Measurements from ENCODE around the gene ADORA1. TPM values are rescaled to one million over a fixed set of nuclear protein-coding genes. Genes with fewer than 3 reads are reported as not detected.

Gene ADORA1
- total and polyA plus RNA-seq, 2 donors (not counting 1 experiment from before 2014, with no cell fraction given), result not detected

DNA sequence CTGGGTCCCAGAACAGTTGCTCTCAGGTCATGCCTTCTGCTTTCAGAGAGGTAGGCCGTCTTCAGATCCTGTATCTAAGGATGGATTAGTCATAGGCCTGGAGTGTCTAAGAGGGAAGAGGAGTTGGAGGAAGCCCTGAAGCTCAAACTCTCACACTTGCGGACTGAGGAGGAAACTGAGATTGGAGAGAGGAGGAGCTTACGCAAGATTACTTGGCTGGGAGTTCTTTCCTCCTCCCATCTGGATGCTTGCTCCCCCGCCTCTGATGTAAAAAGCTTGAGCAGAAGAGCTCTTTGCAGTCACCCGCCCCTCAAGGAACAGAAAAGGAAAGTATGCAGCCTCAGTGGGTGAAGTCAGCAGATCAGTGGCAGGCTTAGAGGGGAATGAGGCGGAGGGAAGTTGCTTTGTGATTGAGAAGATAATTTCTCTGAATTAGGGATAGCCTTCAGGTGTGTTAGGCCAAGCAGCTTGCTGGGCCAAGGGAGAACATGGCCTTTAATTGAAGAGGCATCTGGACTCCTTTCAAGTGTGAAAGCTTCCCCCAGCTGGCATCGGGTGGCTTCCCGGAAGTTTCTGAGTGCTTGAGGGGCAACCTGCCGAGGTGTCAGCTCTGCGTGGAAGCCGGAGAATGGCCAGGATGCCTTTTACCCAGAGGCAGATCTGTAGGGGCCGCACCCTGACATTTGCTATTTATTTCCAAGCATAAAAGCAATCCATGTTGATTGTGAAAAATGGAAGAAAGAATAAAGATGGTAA, 6.6 kb downstream of the ADORA1 start:
- 83% methylated on average over 7 of the region's 12 CpGs for WGBS (ENCODE audit: insufficient coverage)
- H3K4me1 Mint-ChIP-seq, result peaks cover 10% of the 10 kb centered on the region
- ChIA-PET CTCF (no interaction called here), POLR2A (no interaction called here)
- no peaks in the 10 kb centered on the region for H3K9me3 Mint-ChIP-seq (ENCODE audit: insufficient read depth)
- Histone ChIP-seq H3K79me2 (ENCODE audit: control insufficient read depth, insufficient read depth, low read length) (no peaks in the 10 kb centered on the region), H3K9ac (ENCODE audit: low read length) (no peak overlapping the region), H4K20me1 (ENCODE audit: control insufficient read depth, insufficient read depth, low read length, poor library complexity, severe bottlenecking) (no peaks in the 10 kb centered on the region), H3K27me3 (replicated peaks in 1 of 4; ENCODE audit: control extremely low read depth in 1 of 4, control insufficient read depth in 3 of 4, insufficient read depth in 4 of 4, low read length in 3 of 4) (peaks cover 0 to 8% (median 2%) of the 10 kb centered on the region in 4 experiments), H3K4me2 (replicated peaks; ENCODE audit: low read depth, low read length, poor library complexity, severe bottlenecking) (no peak overlapping the region), H3K4me1 (ENCODE audit: control insufficient read depth in 2 of 2, insufficient read depth in 2 of 2, low read length in 2 of 2) (peaks cover 7 to 8% of the 10 kb centered on the region in 2 donors), H3K27ac (ENCODE audit: low read length in 2 of 2) (no peak overlapping the region), H2AFZ (ENCODE audit: insufficient read depth, low read depth, low read length, poor library complexity, severe bottlenecking) (no peak overlapping the region), H3K36me3 (replicated peaks in 1 of 2; ENCODE audit: control extremely low read depth in 1 of 2, control insufficient read depth in 1 of 2, extremely low read depth in 1 of 2, insufficient read depth in 2 of 2, low read length in 1 of 2) (no peaks in the 10 kb centered on the region), H3K4me3 (ENCODE audit: control extremely low read depth in 1 of 5, extremely low read depth in 1 of 5, insufficient read depth in 1 of 5, low read depth in 2 of 5, low read length in 4 of 5) (no peak overlapping the region), H3K9me3 (ENCODE audit: control extremely low read depth in 1 of 3, control insufficient read depth in 2 of 3, insufficient read depth in 1 of 3, low read length in 2 of 3) (no peaks in the 10 kb centered on the region)
- no peak overlapping the region for H3K4me3 Mint-ChIP-seq
- intact Hi-C loops (cut with micrococcal nuclease), result no loop called here
- no peak for DNase-seq
- ATAC-seq (ENCODE audit: low read depth), result no peak
- H3K27ac Mint-ChIP-seq, result no peak overlapping the region
- TF ChIP-seq, protein P1, sequence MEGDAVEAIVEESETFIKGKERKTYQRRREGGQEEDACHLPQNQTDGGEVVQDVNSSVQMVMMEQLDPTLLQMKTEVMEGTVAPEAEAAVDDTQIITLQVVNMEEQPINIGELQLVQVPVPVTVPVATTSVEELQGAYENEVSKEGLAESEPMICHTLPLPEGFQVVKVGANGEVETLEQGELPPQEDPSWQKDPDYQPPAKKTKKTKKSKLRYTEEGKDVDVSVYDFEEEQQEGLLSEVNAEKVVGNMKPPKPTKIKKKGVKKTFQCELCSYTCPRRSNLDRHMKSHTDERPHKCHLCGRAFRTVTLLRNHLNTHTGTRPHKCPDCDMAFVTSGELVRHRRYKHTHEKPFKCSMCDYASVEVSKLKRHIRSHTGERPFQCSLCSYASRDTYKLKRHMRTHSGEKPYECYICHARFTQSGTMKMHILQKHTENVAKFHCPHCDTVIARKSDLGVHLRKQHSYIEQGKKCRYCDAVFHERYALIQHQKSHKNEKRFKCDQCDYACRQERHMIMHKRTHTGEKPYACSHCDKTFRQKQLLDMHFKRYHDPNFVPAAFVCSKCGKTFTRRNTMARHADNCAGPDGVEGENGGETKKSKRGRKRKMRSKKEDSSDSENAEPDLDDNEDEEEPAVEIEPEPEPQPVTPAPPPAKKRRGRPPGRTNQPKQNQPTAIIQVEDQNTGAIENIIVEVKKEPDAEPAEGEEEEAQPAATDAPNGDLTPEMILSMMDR (IDR thresholded peaks at IDR 0.05), result no peak
- TF ChIP-seq EZH2 (IDR thresholded peaks at IDR 0.05; ENCODE audit: borderline replicate concordance, insufficient read depth, low read depth, low read length, poor library complexity, severe bottlenecking), result no peak
- H3K27me3 Mint-ChIP-seq, result peaks cover 26% of the 10 kb centered on the region

DNA sequence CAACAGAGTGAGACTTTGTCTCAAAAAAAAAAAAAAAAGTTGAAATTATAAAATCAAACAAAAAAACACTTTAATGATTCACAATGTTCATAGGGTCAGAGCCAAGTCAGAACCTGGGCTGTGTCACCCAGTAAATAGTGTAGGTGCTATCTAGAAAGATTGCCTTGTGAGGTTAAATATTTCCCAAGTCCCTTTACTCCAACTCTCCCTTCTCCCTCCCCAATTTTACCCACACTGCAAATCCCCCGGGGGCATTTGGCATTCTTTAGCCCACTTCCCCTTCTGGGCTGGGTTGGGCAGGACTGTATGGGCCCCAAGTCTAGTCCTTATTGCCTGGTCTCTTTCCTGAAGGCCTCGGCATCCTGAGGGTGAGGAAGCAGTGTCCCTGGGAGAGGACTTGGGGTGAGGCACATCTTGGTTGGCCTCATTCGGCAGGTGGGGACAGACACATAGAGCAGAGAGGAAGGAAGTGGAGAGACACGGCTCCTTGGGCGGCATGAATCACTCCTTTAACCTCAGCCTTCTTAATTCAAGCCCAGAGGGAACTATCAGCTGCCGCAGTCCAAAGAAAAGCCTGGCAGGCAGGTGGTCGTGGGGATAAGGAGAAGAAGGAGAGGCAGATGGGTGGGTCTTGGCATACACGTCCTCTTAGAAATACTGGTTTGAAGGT, 8.2 kb downstream of the ADORA1 start:
- peak overlapping the region; percentile 11 for H3K4me2 ChIP-seq (replicated peaks; ENCODE audit: low read depth, low read length, poor library complexity, severe bottlenecking)
- 0% methylated on average over 3 of the region's 8 CpGs for WGBS (ENCODE audit: insufficient coverage)
- H3K79me2 ChIP-seq (ENCODE audit: control insufficient read depth, insufficient read depth, low read length), result no peaks in the 10 kb centered on the region
- peaks cover 0 to 5% (median under 1%) of the 10 kb centered on the region in 4 experiments for H3K27me3 ChIP-seq (replicated peaks in 1 of 4; ENCODE audit: control extremely low read depth in 1 of 4, control insufficient read depth in 3 of 4, insufficient read depth in 4 of 4, low read length in 3 of 4)
- no peak overlapping the region for H3K27ac ChIP-seq (ENCODE audit: low read length in 2 of 2)
- peaks cover 10% of the 10 kb centered on the region for H3K4me1 Mint-ChIP-seq
- peaks cover 7 to 8% of the 10 kb centered on the region in 2 donors for H3K4me1 ChIP-seq (ENCODE audit: control insufficient read depth in 2 of 2, insufficient read depth in 2 of 2, low read length in 2 of 2)
- ChIA-PET POLR2A (no interaction called here), CTCF (no interaction called here)
- peaks cover 16% of the 10 kb centered on the region for H3K27me3 Mint-ChIP-seq
- ATAC-seq (ENCODE audit: low read depth), result peak; percentile 28
- no peaks in the 10 kb centered on the region for H4K20me1 ChIP-seq (ENCODE audit: control insufficient read depth, insufficient read depth, low read length, poor library complexity, severe bottlenecking)
- H3K9me3 Mint-ChIP-seq (ENCODE audit: insufficient read depth), result no peaks in the 10 kb centered on the region
- no peak overlapping the region for H3K9ac ChIP-seq (ENCODE audit: low read length)
- no peak overlapping the region for H3K4me3 ChIP-seq (ENCODE audit: control extremely low read depth in 1 of 5, extremely low read depth in 1 of 5, insufficient read depth in 1 of 5, low read depth in 2 of 5, low read length in 4 of 5)
- no peak overlapping the region for H3K4me3 Mint-ChIP-seq
- no peak overlapping the region for H2AFZ ChIP-seq (ENCODE audit: insufficient read depth, low read depth, low read length, poor library complexity, severe bottlenecking)
- intact Hi-C loops (cut with micrococcal nuclease), result no loop called here
- TF ChIP-seq, protein P1 (IDR thresholded peaks at IDR 0.05), result no peak
- TF ChIP-seq EZH2 (IDR thresholded peaks at IDR 0.05; ENCODE audit: borderline replicate concordance, insufficient read depth, low read depth, low read length, poor library complexity, severe bottlenecking), result no peak
- H3K27ac Mint-ChIP-seq, result no peak overlapping the region
- peak; percentile 12 for DNase-seq
- no peaks in the 10 kb centered on the region for H3K9me3 ChIP-seq (ENCODE audit: control extremely low read depth in 1 of 3, control insufficient read depth in 2 of 3, insufficient read depth in 1 of 3, low read length in 2 of 3)
- H3K36me3 ChIP-seq (replicated peaks in 1 of 2; ENCODE audit: control extremely low read depth in 1 of 2, control insufficient read depth in 1 of 2, extremely low read depth in 1 of 2, insufficient read depth in 2 of 2, low read length in 1 of 2), result no peaks in the 10 kb centered on the region

Data from B cell (primary cell).